ENCODE data around the gene MAGED2. TPM values are rescaled to one million over a fixed set of nuclear protein-coding genes. Genes with fewer than 3 reads are reported as not detected.
A peak's percentile ranks its signal among the peaks of the same experiment; 100 is the strongest.
"Not testable (repeated sequence)": the region's sequence is repeated elsewhere in the genome, so short reads cannot be mapped to it uniquely, and the experiment has no call there.

MAGED2 gene
- total and polyA plus RNA-seq, 9 donors: 863 to 1,174 (median 1,025) TPM

DNA sequence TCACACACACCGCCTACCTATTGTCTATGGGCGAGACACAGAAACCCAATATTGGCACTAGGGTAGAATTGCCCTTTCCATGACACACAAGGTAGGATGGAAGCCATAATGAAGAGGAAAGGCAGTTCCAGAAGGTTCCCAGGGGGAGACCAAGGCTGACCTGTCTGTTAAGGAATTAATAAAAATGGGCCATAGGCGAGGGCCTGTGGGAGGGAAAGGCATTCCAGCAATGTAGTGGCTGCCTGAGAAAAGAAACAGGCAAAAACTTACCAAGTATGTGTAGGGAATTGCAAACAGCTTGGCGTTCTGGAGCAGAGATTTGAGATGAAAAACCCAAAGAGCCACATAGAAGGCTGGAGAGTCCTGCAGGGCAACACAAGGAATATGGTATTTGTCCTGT is 19.1 kb downstream of the MAGED2 start:
- no peak for DNase-seq
- 20% methylated on average over 2 of the region's 4 CpGs for WGBS (ENCODE audit: insufficient coverage)
- Histone ChIP-seq H3K27ac (ENCODE audit: low read length) (no peak overlapping the region), H3K4me1 (ENCODE audit: control insufficient read depth, insufficient read depth, low read length) (peaks cover 7% of the 10 kb centered on the region), H3K4me3 (ENCODE audit: low read length) (no peak overlapping the region), H3K36me3 (ENCODE audit: control insufficient read depth, insufficient read depth, low read length) (no peaks in the 10 kb centered on the region), H3K9me3 (replicated peaks; ENCODE audit: control insufficient read depth, low read depth, low read length) (no peaks in the 10 kb centered on the region), H3K27me3 (ENCODE audit: control insufficient read depth, insufficient read depth, low read length) (peaks cover 3% of the 10 kb centered on the region)

DNA sequence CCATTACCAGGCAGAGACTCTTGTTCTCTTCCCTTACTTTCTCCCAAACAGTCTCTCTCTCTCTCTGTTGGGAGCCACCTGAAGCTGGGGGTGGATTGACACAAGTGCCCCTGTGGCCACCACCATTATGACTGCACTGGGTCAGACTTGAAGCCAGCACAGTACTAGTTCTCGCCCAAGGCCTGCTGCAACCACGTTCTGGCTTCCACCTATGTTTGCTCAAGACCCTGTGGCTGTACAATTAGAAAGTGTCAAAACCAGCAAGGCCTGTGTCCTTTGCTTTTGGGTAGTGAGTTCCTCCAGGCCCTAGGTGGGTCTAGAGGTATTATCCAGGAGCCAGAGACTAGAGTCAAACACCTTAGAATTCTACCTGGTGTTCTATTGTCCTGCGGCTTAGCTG is 31.0 kb downstream of the MAGED2 start:
- DNase-seq: no peak
- Histone ChIP-seq H3K27ac (ENCODE audit: low read length) (no peak overlapping the region), H3K4me1 (ENCODE audit: control insufficient read depth, insufficient read depth, low read length) (peaks cover 13% of the 10 kb centered on the region), H3K9me3 (replicated peaks; ENCODE audit: control insufficient read depth, low read depth, low read length) (no peaks in the 10 kb centered on the region), H3K36me3 (ENCODE audit: control insufficient read depth, insufficient read depth, low read length) (no peaks in the 10 kb centered on the region), H3K27me3 (ENCODE audit: control insufficient read depth, insufficient read depth, low read length) (no peaks in the 10 kb centered on the region), H3K4me3 (ENCODE audit: low read length) (no peak overlapping the region)
- 78% methylated on average over 3 of the region's 3 CpGs for WGBS (ENCODE audit: insufficient coverage)

DNA sequence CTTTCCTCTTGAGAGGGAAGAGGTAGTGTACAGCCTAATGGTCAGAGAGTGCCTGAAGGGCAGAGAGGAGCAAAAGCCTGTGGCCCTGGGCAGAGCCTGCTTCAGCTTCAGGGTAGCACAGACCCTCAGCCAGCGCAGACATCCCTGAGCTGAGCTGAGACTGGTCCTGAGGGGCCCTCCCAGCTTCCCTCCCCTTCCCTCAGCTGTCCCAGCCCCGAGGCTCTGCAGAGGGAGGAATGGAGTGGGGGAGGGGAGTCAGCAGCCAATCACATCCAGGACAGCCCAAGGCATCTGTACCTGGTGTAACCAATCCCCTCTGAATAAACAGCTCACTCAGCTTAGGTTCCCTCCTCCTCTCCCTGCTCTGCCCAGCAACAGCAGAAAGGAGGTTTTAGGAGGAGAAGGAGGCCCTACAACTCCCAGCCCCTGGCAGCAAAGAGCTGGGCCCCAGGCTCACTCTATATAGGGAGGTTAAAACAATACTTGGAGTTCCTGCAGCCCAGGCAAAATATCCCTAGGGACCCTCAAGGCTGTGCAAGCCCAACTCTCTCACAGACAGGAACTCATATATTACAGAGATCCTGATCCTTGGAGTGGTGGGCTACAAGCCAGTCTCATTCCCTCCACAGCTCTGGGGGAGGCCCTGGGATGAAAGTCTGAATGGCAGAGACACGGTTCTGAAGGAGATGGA is 33.8 kb downstream of the MAGED2 start:
- H3K36me3 ChIP-seq (ENCODE audit: control insufficient read depth, insufficient read depth, low read length); H3K4me3 ChIP-seq (ENCODE audit: low read length); H3K27me3 ChIP-seq (ENCODE audit: control insufficient read depth, insufficient read depth, low read length); H3K9me3 ChIP-seq (replicated peaks; ENCODE audit: control insufficient read depth, low read depth, low read length): not testable (repeated sequence)
- WGBS (ENCODE audit: insufficient coverage): no CpG with 5 or more reads among the region's 3 CpGs
- H3K4me1 ChIP-seq (ENCODE audit: control insufficient read depth, insufficient read depth, low read length): peaks cover 13% of the 10 kb centered on the region
- H3K27ac ChIP-seq (ENCODE audit: low read length): peak overlapping the region; percentile 79
- DNase-seq: peak; percentile 93

DNA sequence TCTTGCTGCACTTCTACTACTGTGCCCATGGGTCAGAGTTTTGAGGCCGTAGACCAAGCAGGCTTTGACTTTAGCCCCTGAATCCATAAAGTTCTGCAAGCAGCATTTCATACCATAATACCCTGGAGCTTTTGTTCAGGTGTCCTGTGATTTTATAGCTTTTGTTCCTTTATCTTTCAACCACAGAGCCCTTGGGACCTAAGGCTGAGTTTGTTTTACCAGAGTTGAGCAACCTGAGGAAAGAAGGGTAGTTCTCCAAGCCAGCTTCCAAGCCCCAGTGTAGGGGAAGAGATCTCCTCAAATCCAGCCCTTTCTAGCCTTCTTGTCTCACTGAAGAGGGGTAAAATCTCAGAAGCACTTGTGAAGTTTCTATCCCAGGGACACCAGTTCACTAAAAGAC is 35.1 kb downstream of the MAGED2 start:
- 43% methylated on average over 1 of the region's 1 CpG for WGBS (ENCODE audit: insufficient coverage)
- peak overlapping the region; percentile 35 for H3K27ac ChIP-seq (ENCODE audit: low read length)
- H3K27me3 ChIP-seq (ENCODE audit: control insufficient read depth, insufficient read depth, low read length): no peaks in the 10 kb centered on the region
- no peaks in the 10 kb centered on the region for H3K9me3 ChIP-seq (replicated peaks; ENCODE audit: control insufficient read depth, low read depth, low read length)
- no peaks in the 10 kb centered on the region for H3K36me3 ChIP-seq (ENCODE audit: control insufficient read depth, insufficient read depth, low read length)
- no peak overlapping the region for H3K4me3 ChIP-seq (ENCODE audit: low read length)
- peaks cover 13% of the 10 kb centered on the region for H3K4me1 ChIP-seq (ENCODE audit: control insufficient read depth, insufficient read depth, low read length)
- DNase-seq: no peak

DNA sequence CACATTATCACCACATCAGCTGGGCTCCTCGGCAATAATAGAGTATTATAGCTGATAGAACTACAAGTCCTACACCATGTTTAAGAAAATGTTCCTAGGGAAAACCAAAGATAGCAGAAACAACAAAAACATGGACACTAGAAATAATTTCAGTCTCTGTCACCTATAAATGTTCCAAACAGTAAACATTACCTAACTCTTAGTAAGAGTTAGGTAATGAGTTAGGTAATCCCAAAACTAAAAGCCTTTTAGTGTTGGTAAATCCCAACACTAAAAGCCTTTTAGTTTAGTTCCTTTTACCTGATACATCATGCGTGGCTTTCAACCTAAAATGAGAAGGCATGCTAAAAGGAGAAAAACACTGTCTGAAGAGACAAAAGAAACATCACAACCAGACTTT is 35.5 kb downstream of the MAGED2 start:
- no CpG with 5 or more reads among the region's 2 CpGs for WGBS (ENCODE audit: insufficient coverage)
- no peaks in the 10 kb centered on the region for H3K36me3 ChIP-seq (ENCODE audit: control insufficient read depth, insufficient read depth, low read length)
- no peaks in the 10 kb centered on the region for H3K9me3 ChIP-seq (replicated peaks; ENCODE audit: control insufficient read depth, low read depth, low read length)
- no peak overlapping the region for H3K27ac ChIP-seq (ENCODE audit: low read length)
- H3K4me3 ChIP-seq (ENCODE audit: low read length): no peak overlapping the region
- no peaks in the 10 kb centered on the region for H3K27me3 ChIP-seq (ENCODE audit: control insufficient read depth, insufficient read depth, low read length)
- H3K4me1 ChIP-seq (ENCODE audit: control insufficient read depth, insufficient read depth, low read length): peaks cover 13% of the 10 kb centered on the region
- DNase-seq: no peak

DNA sequence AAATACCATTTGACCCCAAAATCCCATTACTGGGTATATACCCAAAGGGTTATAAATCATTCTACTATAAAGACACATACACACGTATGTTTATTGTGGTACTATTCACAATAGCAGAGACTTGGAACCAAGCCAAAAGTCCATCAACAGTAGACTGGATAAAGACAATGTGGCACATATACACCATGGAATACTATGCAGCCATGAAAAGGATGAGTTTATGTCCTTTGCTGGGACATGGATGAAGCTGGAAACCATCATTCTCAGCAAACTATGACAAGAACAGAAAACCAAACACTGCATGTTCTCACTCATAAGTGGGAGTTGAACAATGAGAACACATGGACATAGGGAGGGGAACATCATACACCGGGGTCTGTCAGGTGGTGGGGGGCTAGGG is 40.2 kb downstream of the MAGED2 start:
- not testable (repeated sequence) for H3K9me3 ChIP-seq (replicated peaks; ENCODE audit: control insufficient read depth, low read depth, low read length); H3K36me3 ChIP-seq (ENCODE audit: control insufficient read depth, insufficient read depth, low read length); H3K27ac ChIP-seq (ENCODE audit: low read length); H3K4me1 ChIP-seq (ENCODE audit: control insufficient read depth, insufficient read depth, low read length); DNase-seq; H3K27me3 ChIP-seq (ENCODE audit: control insufficient read depth, insufficient read depth, low read length); H3K4me3 ChIP-seq (ENCODE audit: low read length)
- no CpG with 5 or more reads among the region's 2 CpGs for WGBS (ENCODE audit: insufficient coverage)

DNA sequence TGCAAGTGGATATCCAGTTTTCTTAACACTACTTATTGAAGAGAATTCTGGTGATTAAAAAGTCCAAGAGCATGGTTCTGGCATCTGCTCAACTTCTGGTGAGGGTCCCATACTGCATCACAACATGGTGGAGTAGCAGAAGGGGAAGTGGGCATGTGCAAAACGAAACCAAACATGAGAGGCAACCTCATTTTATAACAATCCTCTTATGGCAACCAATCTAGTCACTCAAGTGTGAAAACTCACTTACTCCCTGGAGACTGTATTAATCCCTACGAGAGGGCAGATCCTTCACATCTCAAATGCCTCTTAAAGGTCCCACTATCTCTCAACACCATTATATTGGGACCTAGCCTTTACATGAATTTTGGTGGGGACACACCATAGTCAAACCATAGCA is 57.7 kb downstream of the MAGED2 start:
- DNase-seq: no peak
- Histone ChIP-seq H3K9me3 (replicated peaks; ENCODE audit: control insufficient read depth, low read depth, low read length) (peaks cover 4% of the 10 kb centered on the region), H3K4me3 (ENCODE audit: low read length) (no peak overlapping the region), H3K36me3 (ENCODE audit: control insufficient read depth, insufficient read depth, low read length) (no peaks in the 10 kb centered on the region), H3K27ac (ENCODE audit: low read length) (no peak overlapping the region), H3K4me1 (ENCODE audit: control insufficient read depth, insufficient read depth, low read length) (no peaks in the 10 kb centered on the region), H3K27me3 (ENCODE audit: control insufficient read depth, insufficient read depth, low read length) (no peaks in the 10 kb centered on the region)
- 67% methylated on average over 1 of the region's 2 CpGs for WGBS (ENCODE audit: insufficient coverage)

Other genes starting within 250 kb of the MAGED2 start
- 0.22 TPM for gene ITIH6, start 9.5 kb upstream of the MAGED2 start, total RNA-seq
- 1 to 10 TPM in 4 of 8 donors, under 1 TPM in 4; 0.53 to 1.4 (median 0.99) TPM for gene ITIH6, start 9.5 kb upstream of the MAGED2 start, polyA plus RNA-seq (ENCODE audit: insufficient read depth in 1 of 8, insufficient read length in 8 of 8, low replicate concordance in 1 of 8)
- 121 TPM for gene TRO, start 113.1 kb downstream of the MAGED2 start, total RNA-seq
- gene TRO, start 113.1 kb downstream of the MAGED2 start, polyA plus RNA-seq (ENCODE audit: insufficient read depth in 1 of 8, insufficient read length in 8 of 8, low replicate concordance in 1 of 8): 100 to 1,000 TPM; 106 to 140 (median 120) TPM
- gene PFKFB1, start 186.4 kb downstream of the MAGED2 start, total RNA-seq: 0.35 TPM
- 1 to 10 TPM in 2 of 8 donors, under 1 TPM in 6; 0.30 to 1.7 (median 0.70) TPM for gene PFKFB1, start 186.4 kb downstream of the MAGED2 start, polyA plus RNA-seq (ENCODE audit: insufficient read depth in 1 of 8, insufficient read length in 8 of 8, low replicate concordance in 1 of 8)
- gene APEX2, start 192.6 kb downstream of the MAGED2 start, total RNA-seq: 3.7 TPM
- gene APEX2, start 192.6 kb downstream of the MAGED2 start, polyA plus RNA-seq (ENCODE audit: insufficient read depth in 1 of 8, insufficient read length in 8 of 8, low replicate concordance in 1 of 8): 10 to 100 TPM in 6 of 8 donors, 1 to 10 TPM in 2; 9.0 to 12.6 (median 10.8) TPM
- gene ALAS2, start 223.2 kb downstream of the MAGED2 start, total RNA-seq: 29.3 TPM
- gene ALAS2, start 223.2 kb downstream of the MAGED2 start, polyA plus RNA-seq (ENCODE audit: insufficient read depth in 1 of 8, insufficient read length in 8 of 8, low replicate concordance in 1 of 8): 10 to 100 TPM; 17.6 to 64.6 (median 46.1) TPM

All from muscle of leg (tissue), 11 donors.